Effector memory CD8-positive, alpha-beta T cell (primary cell): ENCODE results near the gene MYO15B.
A peak's percentile ranks its signal among the peaks of the same experiment; 100 is the strongest.

Experiments used
- ATAC-seq: fragments of 150-1000 bp; cut with Tn5 transposase; replicated peaks from 2 replicates; pipeline ENCODE4 v1.10.0; 2021; ENCODE audit warnings: mild to moderate bottlenecking, moderate library complexity
- DNase-seq, 3 experiments: peaks; one replicate each; pipeline ENCODE4 v3.0.0; 2021
- H3K27ac Mint-ChIP-seq, 2 donors: one replicate each; pipeline ENCODE4 v1.8.0; 2022; ENCODE audit warnings: mild to moderate bottlenecking in 2 of 2, mixed read lengths in 2 of 2, moderate library complexity in 2 of 2
- H3K27me3 Mint-ChIP-seq, 2 donors: one replicate each; pipeline ENCODE4 v1.8.0; 2022; ENCODE audit warnings: mixed read lengths in 2 of 2
- H3K36me3 Mint-ChIP-seq: one replicate; pipeline ENCODE4 v1.8.0; 2022; ENCODE audit warnings: mild to moderate bottlenecking, moderate library complexity, mixed read lengths; ENCODE audit not compliant: insufficient read depth
- H3K4me1 Mint-ChIP-seq, 2 donors: one replicate each; pipeline ENCODE4 v1.8.0; 2022; ENCODE audit warnings: low read depth in 2 of 2, mixed read lengths in 2 of 2
- H3K4me3 Mint-ChIP-seq, 2 donors: one replicate each; pipeline ENCODE4 v1.8.0; 2022; ENCODE audit warnings: mild to moderate bottlenecking in 2 of 2, mixed read lengths in 2 of 2, moderate library complexity in 2 of 2
- H3K9me3 Mint-ChIP-seq, 2 donors: one replicate each; pipeline ENCODE4 v1.8.0; 2022; ENCODE audit warnings: mixed read lengths in 2 of 2

MYO15B gene

DNA sequence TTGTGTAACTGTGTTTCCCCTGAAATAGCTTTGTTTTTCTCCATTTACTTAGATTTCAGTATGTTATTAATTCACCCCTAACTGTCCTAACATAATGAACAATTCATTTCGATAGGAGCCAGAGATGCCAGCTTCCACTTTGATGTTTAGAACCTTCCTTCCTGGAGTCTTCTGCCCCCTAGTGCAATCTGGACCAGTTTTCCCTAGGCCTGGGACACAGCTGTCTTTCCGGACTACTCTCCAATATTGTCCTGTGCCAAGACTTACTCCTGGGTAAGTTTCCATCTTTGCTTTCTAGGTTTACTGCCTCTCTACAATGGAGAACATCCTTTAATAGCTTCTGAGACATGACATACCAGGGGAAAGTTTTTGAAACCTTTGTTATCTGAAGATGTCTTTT is 66.6 kb downstream of the MYO15B start:
- ATAC-seq (no peak), DNase-seq (no peak)
- peaks cover 12% of the 10 kb centered on the region for H3K36me3 Mint-ChIP-seq
- no peak overlapping the region for H3K27ac Mint-ChIP-seq
- no peaks in the 10 kb centered on the region for H3K9me3 Mint-ChIP-seq
- H3K27me3 Mint-ChIP-seq: no peaks in the 10 kb centered on the region
- peaks cover 0 to 4% of the 10 kb centered on the region in 2 donors for H3K4me1 Mint-ChIP-seq
- no peak overlapping the region for H3K4me3 Mint-ChIP-seq

DNA sequence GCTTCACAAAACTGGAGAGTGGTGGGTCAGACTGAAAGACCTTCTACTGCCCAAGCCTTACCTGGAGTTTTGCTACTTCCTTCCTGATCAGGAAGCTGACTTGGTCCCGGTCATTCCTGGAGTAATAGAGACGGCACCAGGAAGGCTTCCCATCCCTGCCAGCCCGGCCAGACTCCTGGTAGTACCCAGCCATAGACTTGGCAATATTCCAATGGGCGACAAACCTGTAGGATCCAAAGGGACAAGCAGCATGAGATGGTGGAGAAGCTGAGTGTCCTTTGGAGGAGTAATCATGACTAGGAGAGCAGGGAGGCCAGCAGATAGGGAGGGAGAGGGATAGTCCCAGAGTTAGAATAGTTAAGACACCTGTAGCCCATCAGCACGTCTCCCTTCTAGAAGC is 70.6 kb downstream of the MYO15B start:
- ATAC-seq (no peak), DNase-seq (no peak)
- Mint-ChIP-seq H3K4me3 (no peak overlapping the region), H3K4me1 (no peaks in the 10 kb centered on the region), H3K9me3 (no peaks in the 10 kb centered on the region), H3K27me3 (no peaks in the 10 kb centered on the region), H3K27ac (no peak overlapping the region), H3K36me3 (peaks cover 3% of the 10 kb centered on the region)

DNA sequence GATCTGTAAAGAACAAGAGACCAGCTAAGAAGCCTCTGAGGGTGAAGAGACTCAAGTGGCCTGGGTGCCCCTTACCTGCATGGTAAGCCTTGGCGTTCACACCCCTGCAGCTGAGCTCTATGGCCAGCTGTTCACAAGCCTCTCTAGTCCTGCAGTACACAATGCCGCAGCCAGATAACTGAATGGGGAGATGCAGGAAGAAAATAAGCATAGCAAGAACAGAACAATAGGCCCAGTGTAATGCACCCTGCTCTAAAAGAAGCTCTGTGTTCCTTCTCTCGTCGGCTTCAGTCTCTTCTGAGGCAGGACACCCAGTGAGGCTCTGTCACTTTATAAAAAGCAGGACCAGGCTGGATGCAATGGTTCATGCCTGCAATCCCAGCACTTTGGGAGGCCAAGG is 73.9 kb downstream of the MYO15B start:
- DNase-seq (no peak), ATAC-seq (no peak)
- peaks cover 12% of the 10 kb centered on the region for H3K36me3 Mint-ChIP-seq
- no peak overlapping the region for H3K4me3 Mint-ChIP-seq
- H3K27me3 Mint-ChIP-seq: no peaks in the 10 kb centered on the region
- H3K9me3 Mint-ChIP-seq: no peaks in the 10 kb centered on the region
- H3K4me1 Mint-ChIP-seq: peaks cover 3 to 5% of the 10 kb centered on the region in 2 donors
- no peak overlapping the region for H3K27ac Mint-ChIP-seq

- ATAC-seq (no peak), DNase-seq (no peak)
- H3K36me3 Mint-ChIP-seq: peaks cover 12% of the 10 kb centered on the region
- no peaks in the 10 kb centered on the region for H3K27me3 Mint-ChIP-seq
- H3K27ac Mint-ChIP-seq: no peak overlapping the region
- H3K4me3 Mint-ChIP-seq: no peak overlapping the region
- peaks cover 3 to 5% of the 10 kb centered on the region in 2 donors for H3K4me1 Mint-ChIP-seq
- H3K9me3 Mint-ChIP-seq: no peaks in the 10 kb centered on the region
These were observed 74.9 kb downstream of the MYO15B start for GRCh38 chr17:75662511-75662910.

- Mint-ChIP-seq H3K4me3 (no peak overlapping the region), H3K4me1 (peaks cover 5 to 10% of the 10 kb centered on the region in 2 donors), H3K9me3 (no peaks in the 10 kb centered on the region), H3K27me3 (no peaks in the 10 kb centered on the region), H3K36me3 (peaks cover 22% of the 10 kb centered on the region), H3K27ac (no peak overlapping the region)
- DNase-seq (no peak), ATAC-seq (no peak)
These were observed 76.5 kb downstream of the MYO15B start for GRCh38 chr17:75664099-75664549.

GRCh38 chr17:75665981-75666380 is 78.4 kb downstream of the MYO15B start:
- Mint-ChIP-seq H3K27me3 (no peaks in the 10 kb centered on the region), H3K4me3 (peak overlapping the region; percentile 51 to 57), H3K4me1 (peaks cover 10 to 17% of the 10 kb centered on the region in 2 donors), H3K9me3 (no peaks in the 10 kb centered on the region), H3K36me3 (peaks cover 40% of the 10 kb centered on the region), H3K27ac (no peak overlapping the region)
- no peak for DNase-seq
- ATAC-seq: no peak

GRCh38 chr17:75666959-75667790 is 79.6 kb downstream of the MYO15B start, which contains the start of the genes RECQL5 and SAP30BP:
TSS of gene RECQL5 (minus strand) at chr17:75667154. CDS start at chr17:75666557, 597 bp downstream.
TSS of gene SAP30BP (plus strand) at chr17:75667338. CDS start at chr17:75667373, 35 bp downstream.
- peak within 1 kb of the TSS in 1 of 2 donors; percentile 11 for H3K27ac Mint-ChIP-seq
- H3K4me1 Mint-ChIP-seq: peaks cover 12 to 21% of the 10 kb centered on the region in 2 donors
- peaks cover 50% of the 10 kb centered on the region for H3K36me3 Mint-ChIP-seq
- peak; percentile 92 to 98 (median 95) for DNase-seq
- peak; percentile 100 for ATAC-seq
- H3K27me3 Mint-ChIP-seq: no peaks in the 10 kb centered on the region
- no peaks in the 10 kb centered on the region for H3K9me3 Mint-ChIP-seq
- peak within 1 kb of the TSS; percentile 51 to 57 for H3K4me3 Mint-ChIP-seq

- Mint-ChIP-seq H3K27me3 (no peaks in the 10 kb centered on the region), H3K36me3 (peaks cover 56% of the 10 kb centered on the region), H3K4me1 (peaks cover 12 to 21% of the 10 kb centered on the region in 2 donors), H3K9me3 (no peaks in the 10 kb centered on the region), H3K4me3 (no peak overlapping the region), H3K27ac (peak overlapping the region in 1 of 2 donors; percentile 11)
- DNase-seq (no peak), ATAC-seq (no peak)
These were observed 80.2 kb downstream of the MYO15B start for GRCh38 chr17:75667825-75668224.

DNA sequence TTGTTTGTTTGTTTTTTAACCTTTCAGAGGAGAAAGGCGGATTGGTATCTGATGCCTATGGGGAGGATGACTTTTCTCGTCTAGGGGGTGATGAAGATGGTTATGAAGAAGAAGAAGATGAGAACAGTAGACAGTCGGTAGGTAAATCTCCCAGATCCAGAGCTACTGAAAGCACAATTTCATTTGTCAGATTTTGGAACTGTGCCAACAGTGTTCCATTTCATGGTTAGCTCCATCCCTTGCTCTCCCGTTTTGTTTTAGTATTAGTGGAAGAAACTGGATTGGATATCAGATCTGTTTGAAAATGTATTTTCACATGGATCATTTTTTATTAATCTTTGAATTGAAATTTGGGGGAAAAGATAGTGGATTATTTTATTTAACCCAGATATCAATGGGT is 80.9 kb downstream of the MYO15B start:
- Mint-ChIP-seq H3K27me3 (no peaks in the 10 kb centered on the region), H3K9me3 (no peaks in the 10 kb centered on the region), H3K36me3 (peaks cover 62% of the 10 kb centered on the region), H3K4me1 (peaks cover 12 to 21% of the 10 kb centered on the region in 2 donors), H3K27ac (peak overlapping the region in 1 of 2 donors; percentile 11), H3K4me3 (no peak overlapping the region)
- DNase-seq (no peak), ATAC-seq (no peak)

- no peak overlapping the region for H3K27ac Mint-ChIP-seq
- H3K4me3 Mint-ChIP-seq: no peak overlapping the region
- no peak for ATAC-seq
- H3K9me3 Mint-ChIP-seq: no peaks in the 10 kb centered on the region
- peaks cover 14 to 19% of the 10 kb centered on the region in 2 donors for H3K4me1 Mint-ChIP-seq
- no peaks in the 10 kb centered on the region for H3K27me3 Mint-ChIP-seq
- no peak for DNase-seq
- H3K36me3 Mint-ChIP-seq: peaks cover 69% of the 10 kb centered on the region
These were observed 83.3 kb downstream of the MYO15B start for GRCh38 chr17:75670868-75671267.

DNA sequence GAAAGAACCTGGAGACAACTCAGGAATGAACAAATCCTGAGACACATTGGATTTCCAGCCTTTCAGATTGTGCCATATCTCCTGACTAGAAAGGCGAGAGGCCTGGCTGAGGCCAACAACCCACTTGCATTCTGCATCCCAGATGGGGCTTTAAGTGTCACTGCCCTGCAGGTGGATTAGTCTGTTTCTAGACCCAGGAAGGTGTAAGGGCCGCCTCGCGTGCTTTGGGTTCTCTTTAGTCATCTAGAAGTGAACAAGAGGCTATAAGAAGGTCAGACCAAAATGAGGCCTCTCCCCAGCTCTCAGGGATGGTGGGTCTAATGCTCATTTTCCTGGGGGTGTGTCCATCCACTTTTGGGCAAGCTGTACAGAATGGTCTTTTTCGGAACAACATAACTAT is 84.4 kb downstream of the MYO15B start:
- Mint-ChIP-seq H3K4me3 (no peak overlapping the region), H3K27ac (no peak overlapping the region), H3K4me1 (peaks cover 11 to 16% of the 10 kb centered on the region in 2 donors), H3K9me3 (no peaks in the 10 kb centered on the region), H3K27me3 (no peaks in the 10 kb centered on the region), H3K36me3 (peaks cover 75% of the 10 kb centered on the region)
- no peak for ATAC-seq
- no peak for DNase-seq

DNA sequence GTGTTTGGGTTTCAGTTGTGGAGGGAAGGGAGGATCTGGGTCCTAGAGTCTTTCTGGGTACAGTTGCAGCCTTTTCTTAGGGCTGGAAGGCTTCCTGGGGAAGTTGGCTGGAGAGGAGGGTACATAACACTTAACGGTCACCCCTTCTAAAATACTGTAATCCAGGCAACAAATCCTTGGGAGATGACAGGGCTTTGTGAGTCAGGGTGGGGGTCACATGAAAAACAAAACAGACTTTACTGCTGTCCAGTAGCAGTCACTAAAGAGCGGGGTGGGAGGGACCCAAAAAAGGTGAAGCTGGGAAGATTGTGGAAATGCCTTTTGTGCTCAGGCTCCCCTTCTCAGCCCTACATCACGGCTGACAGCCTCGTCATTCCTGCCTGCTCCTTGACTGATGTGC is 85.9 kb downstream of the MYO15B start:
- DNase-seq: no peak
- Mint-ChIP-seq H3K4me3 (peak overlapping the region in 1 of 2 donors; percentile 13), H3K36me3 (peaks cover 84% of the 10 kb centered on the region), H3K27me3 (no peaks in the 10 kb centered on the region), H3K4me1 (peaks cover 8 to 12% of the 10 kb centered on the region in 2 donors), H3K9me3 (no peaks in the 10 kb centered on the region), H3K27ac (peak overlapping the region in 1 of 2 donors; percentile 25)
- no peak for ATAC-seq
